Mucosa of descending colon (tissue), 3 donors: Measurements from ENCODE around the gene HACD3. TPM values are rescaled to one million over a fixed set of nuclear protein-coding genes. Genes with fewer than 3 reads are reported as not detected.
A peak's percentile ranks its signal among the peaks of the same experiment; 100 is the strongest.

Experiments
- ATAC-seq: fragments of 200-7000 bp; cut with Tn5 transposase; one replicate; pipeline ENCODE4 v1.9.1; 2020; ENCODE audit warnings: mild to moderate bottlenecking, moderate library complexity
- DNase-seq, 3 donors: peaks; one replicate each; pipeline ENCODE4 v3.0.0-alpha.2; 2020
- H3K36me3 ChIP-seq: fragments of 200-600 bp; one replicate; pipeline ENCODE4 v1.8.0; 2021; ENCODE audit warnings: low read depth, mild to moderate bottlenecking
- H3K4me1 ChIP-seq: fragments of 200-600 bp; one replicate; pipeline ENCODE4 v1.8.0; 2021; ENCODE audit warnings: low read depth, mild to moderate bottlenecking
- H3K4me3 ChIP-seq: fragments of 200-600 bp; one replicate; pipeline ENCODE4 v1.8.0; 2021; ENCODE audit warnings: mild to moderate bottlenecking
- H3K9me3 ChIP-seq: fragments of 200-600 bp; one replicate; pipeline ENCODE4 v1.8.0; 2021; ENCODE audit warnings: mild to moderate bottlenecking
- CTCF ChIP-seq: fragments of 200-600 bp; IDR thresholded peaks from one replicate; pipeline ENCODE4 v1.8.0; 2022; ENCODE audit warnings: antibody characterized with exemption, mild to moderate bottlenecking
- intact Hi-C, 2 donors: fragments of 100-400 bp; cut with DNase I in 1 of 2; cut with micrococcal nuclease in 1 of 2; formaldehyde crosslinking; loops; one replicate each; pipeline versions ENCODE4 v1.11.0 to v1.11.1; 2022; cut with DNase I, micrococcal nuclease
- total RNA-seq, 3 donors: library from RNA; stranded (reverse); fragmentation: NEBNext Ultra II Directional in 2 of 3; extraction: Animal tissue kit (Norgen Biotek cat#: 25700) in 2 of 3; gene quantifications; one replicate each; pipeline versions ENCODE4 v1.2.1 to v1.2.4, GENCODE V29; 2021 to 2023
- donor health status: DM: no; HTN: no; CAD: no; lungs with moderate emphysema.
- donor health status: DM: no; HTN: no; CAD: no.
- donor health status: DM: no; HTN: yes; CAD: no.

The HACD3 gene
- total RNA-seq, 3 donors from 2014 or later = 26.2 to 31.2 (median 30.9) TPM

- intact Hi-C loops = no loop called here
- no peak for ATAC-seq
- no peaks in the 10 kb centered on the region for H3K4me1 ChIP-seq
- no peak for TF ChIP-seq CTCF
- no peak overlapping the region for H3K4me3 ChIP-seq
- peaks cover 5% of the 10 kb centered on the region for H3K36me3 ChIP-seq
- no peak for DNase-seq
- no peaks in the 10 kb centered on the region for H3K9me3 ChIP-seq
These were observed 72.9 kb downstream of the HACD3 start for GRCh38 chr15:65603134-65603533.

- no peak for DNase-seq
- Histone ChIP-seq H3K9me3 (no peaks in the 10 kb centered on the region), H3K36me3 (peaks cover under 1% of the 10 kb centered on the region), H3K4me3 (no peak overlapping the region), H3K4me1 (no peaks in the 10 kb centered on the region)
- intact Hi-C loops = no loop called here
- no peak for ATAC-seq
- TF ChIP-seq CTCF = no peak
These were observed 73.3 kb downstream of the HACD3 start for GRCh38 chr15:65603559-65603958.

GRCh38 chr15:65610871-65611718, 80.8 kb downstream of the HACD3 start, which contains the start of gene INTS14:
INTS14 (minus strand) TSS chr15:65611131; CDS start chr15:65607380, 3,751 bp downstream.
- intact Hi-C loops = no loop called here
- peak; percentile 98 to 99 (median 99) for DNase-seq
- H3K4me3 ChIP-seq = peak within 1 kb of the TSS; percentile 73
- H3K4me1 ChIP-seq = peaks cover 18% of the 10 kb centered on the region
- no peaks in the 10 kb centered on the region for H3K9me3 ChIP-seq
- no peaks in the 10 kb centered on the region for H3K36me3 ChIP-seq
- peak; percentile 77 for TF ChIP-seq CTCF
- ATAC-seq = peak; percentile 99

GRCh38 chr15:65611888-65612615, 81.8 kb downstream of the HACD3 start:
- intact Hi-C loops = no loop called here
- Histone ChIP-seq H3K4me3 (no peak overlapping the region), H3K36me3 (no peaks in the 10 kb centered on the region), H3K4me1 (peaks cover 18% of the 10 kb centered on the region), H3K9me3 (no peaks in the 10 kb centered on the region)
- DNase-seq (no peak), ATAC-seq (no peak)
- TF ChIP-seq CTCF = no peak

GRCh38 chr15:65612616-65612946, 82.3 kb downstream of the HACD3 start:
- no peak overlapping the region for H3K4me3 ChIP-seq
- H3K9me3 ChIP-seq = no peaks in the 10 kb centered on the region
- TF ChIP-seq CTCF = no peak
- intact Hi-C loops = no loop called here
- no peak for DNase-seq
- ATAC-seq = no peak
- no peaks in the 10 kb centered on the region for H3K36me3 ChIP-seq
- peaks cover 18% of the 10 kb centered on the region for H3K4me1 ChIP-seq
